ENCODE results near the gene JAG2. TPM values are rescaled to one million over a fixed set of nuclear protein-coding genes. Genes with fewer than 3 reads are reported as not detected.

Gene JAG2
- total and polyA plus RNA-seq, 2 donors from 2014 or later = 6.3 to 26.1 TPM

- no peak for FAIRE-seq
- intact Hi-C loops (cut with DNase I) = no loop called here
- H3K4me1 ChIP-seq (ENCODE audit: control insufficient read depth in 2 of 3, insufficient read depth in 2 of 3, low read depth in 1 of 3, low read length in 3 of 3) = peaks cover 0 to 25% (median 6%) of the 10 kb centered on the region in 3 donors
These were observed 40.1 kb upstream of the JAG2 start for GRCh38 chr14:105208738-105209075.

DNA sequence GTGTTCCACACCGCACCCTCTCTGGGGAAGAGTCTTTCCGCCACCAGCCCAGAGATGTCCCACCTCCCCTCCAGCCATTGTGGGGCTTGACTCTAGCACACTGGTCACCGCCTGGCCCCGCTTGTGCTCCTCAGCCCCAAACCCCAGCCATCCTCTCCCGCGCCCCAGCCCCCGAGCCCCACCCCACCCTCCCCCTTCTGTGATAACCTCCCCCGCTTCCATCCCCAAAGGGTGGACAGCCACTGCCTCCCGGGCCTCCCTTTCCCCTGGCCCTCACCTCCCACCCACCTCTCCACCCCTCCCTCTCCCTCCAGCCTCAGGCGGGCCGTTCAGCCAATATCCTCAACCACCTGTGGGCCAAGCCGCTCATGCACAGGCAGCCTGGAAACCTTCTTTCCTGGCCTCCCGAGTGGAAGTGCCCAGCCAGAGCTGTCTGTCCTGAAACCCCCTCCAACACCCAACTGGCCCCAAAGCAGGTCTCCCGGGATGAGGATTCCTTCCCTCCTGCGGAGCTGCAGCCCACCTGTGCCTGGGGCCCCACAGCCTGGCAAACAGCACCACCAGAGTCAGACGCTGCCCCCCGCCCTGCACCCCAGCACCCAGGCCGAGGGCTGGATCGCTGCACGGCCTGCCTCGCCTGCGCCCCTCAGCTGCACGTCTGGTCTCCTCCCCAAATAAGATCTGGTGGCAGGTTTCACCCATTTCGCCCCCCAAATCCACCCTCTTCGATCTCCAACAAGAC is 39.6 kb upstream of the JAG2 start:
- DNase-seq (no peak), FAIRE-seq (no peak)
- TF ChIP-seq, protein P1, sequence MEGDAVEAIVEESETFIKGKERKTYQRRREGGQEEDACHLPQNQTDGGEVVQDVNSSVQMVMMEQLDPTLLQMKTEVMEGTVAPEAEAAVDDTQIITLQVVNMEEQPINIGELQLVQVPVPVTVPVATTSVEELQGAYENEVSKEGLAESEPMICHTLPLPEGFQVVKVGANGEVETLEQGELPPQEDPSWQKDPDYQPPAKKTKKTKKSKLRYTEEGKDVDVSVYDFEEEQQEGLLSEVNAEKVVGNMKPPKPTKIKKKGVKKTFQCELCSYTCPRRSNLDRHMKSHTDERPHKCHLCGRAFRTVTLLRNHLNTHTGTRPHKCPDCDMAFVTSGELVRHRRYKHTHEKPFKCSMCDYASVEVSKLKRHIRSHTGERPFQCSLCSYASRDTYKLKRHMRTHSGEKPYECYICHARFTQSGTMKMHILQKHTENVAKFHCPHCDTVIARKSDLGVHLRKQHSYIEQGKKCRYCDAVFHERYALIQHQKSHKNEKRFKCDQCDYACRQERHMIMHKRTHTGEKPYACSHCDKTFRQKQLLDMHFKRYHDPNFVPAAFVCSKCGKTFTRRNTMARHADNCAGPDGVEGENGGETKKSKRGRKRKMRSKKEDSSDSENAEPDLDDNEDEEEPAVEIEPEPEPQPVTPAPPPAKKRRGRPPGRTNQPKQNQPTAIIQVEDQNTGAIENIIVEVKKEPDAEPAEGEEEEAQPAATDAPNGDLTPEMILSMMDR (IDR thresholded peaks at IDR 0.05; ENCODE audit: borderline replicate concordance, extremely low read depth, insufficient read depth) = no peak
- intact Hi-C loops (cut with DNase I) = no loop called here
- Histone ChIP-seq H3K9me3 (ENCODE audit: control insufficient read depth in 2 of 3, insufficient read depth in 1 of 3, low read length in 3 of 3) (no peaks in the 10 kb centered on the region), H3K4me1 (ENCODE audit: control insufficient read depth in 2 of 3, insufficient read depth in 2 of 3, low read depth in 1 of 3, low read length in 3 of 3) (peaks cover 0 to 27% (median 6%) of the 10 kb centered on the region in 3 donors), H3K27ac (ENCODE audit: low read depth in 2 of 2, low read length in 2 of 2) (no peak overlapping the region), H3K36me3 (ENCODE audit: control insufficient read depth in 2 of 3, insufficient read depth in 3 of 3, low read length in 3 of 3) (peaks cover 0 to 5% (median 0%) of the 10 kb centered on the region in 3 donors), H3K9ac (ENCODE audit: low read length in 3 of 3) (no peak overlapping the region), H3K27me3 (ENCODE audit: control insufficient read depth, insufficient read depth, low read length) (no peaks in the 10 kb centered on the region), H3K4me3 (ENCODE audit: low read length in 3 of 3) (no peak overlapping the region)

More at GRCh38 chr14:105208738-105209075, 40.1 kb upstream of the JAG2 start:
- H3K9ac ChIP-seq (ENCODE audit: low read length in 3 of 3) = no peak overlapping the region
- no peak for DNase-seq
- H3K36me3 ChIP-seq (ENCODE audit: control insufficient read depth in 2 of 3, insufficient read depth in 3 of 3, low read length in 3 of 3) = peaks cover 0 to 5% (median 0%) of the 10 kb centered on the region in 3 donors
- TF ChIP-seq, protein P1 (IDR thresholded peaks at IDR 0.05; ENCODE audit: borderline replicate concordance, extremely low read depth, insufficient read depth) = no peak
- no peak overlapping the region for H3K27ac ChIP-seq (ENCODE audit: low read depth in 2 of 2, low read length in 2 of 2)
- H3K27me3 ChIP-seq (ENCODE audit: control insufficient read depth, insufficient read depth, low read length) = no peaks in the 10 kb centered on the region
- no peak overlapping the region for H3K4me3 ChIP-seq (ENCODE audit: low read length in 3 of 3)
- H3K9me3 ChIP-seq (ENCODE audit: control insufficient read depth in 2 of 3, insufficient read depth in 1 of 3, low read length in 3 of 3) = no peaks in the 10 kb centered on the region

DNA sequence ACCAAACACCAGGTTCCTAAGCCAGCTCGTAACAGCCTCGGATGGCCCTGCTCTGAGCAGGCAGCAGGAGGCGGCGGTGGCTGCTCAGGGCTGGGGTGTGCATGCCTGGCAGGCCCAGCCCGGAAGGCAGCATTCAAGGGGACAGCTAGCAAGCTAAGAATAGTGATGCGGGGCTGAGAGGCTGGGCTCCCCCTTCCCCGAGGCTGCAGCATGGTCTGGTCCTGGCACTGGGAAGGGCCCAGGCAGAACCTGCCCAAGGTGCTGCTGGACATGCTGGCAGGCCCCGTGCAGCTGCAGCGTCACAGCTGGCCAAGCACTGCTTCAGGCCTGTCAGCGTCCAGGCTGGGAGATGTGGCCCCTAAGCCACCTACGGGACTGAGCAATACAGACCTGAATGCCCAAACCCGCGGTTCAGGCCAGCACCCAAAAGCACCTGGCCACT is 38.9 kb upstream of the JAG2 start:
- no peaks in the 10 kb centered on the region for H3K27me3 ChIP-seq (ENCODE audit: control insufficient read depth, insufficient read depth, low read length)
- no peak overlapping the region for H3K9ac ChIP-seq (ENCODE audit: low read length in 3 of 3)
- no peak overlapping the region for H3K4me3 ChIP-seq (ENCODE audit: low read length in 3 of 3)
- TF ChIP-seq, protein P1 (IDR thresholded peaks at IDR 0.05; ENCODE audit: borderline replicate concordance, extremely low read depth, insufficient read depth) = no peak
- DNase-seq (no peak), FAIRE-seq (no peak)
- peaks cover 0 to 29% (median 6%) of the 10 kb centered on the region in 3 donors for H3K4me1 ChIP-seq (ENCODE audit: control insufficient read depth in 2 of 3, insufficient read depth in 2 of 3, low read depth in 1 of 3, low read length in 3 of 3)
- H3K27ac ChIP-seq (ENCODE audit: low read depth in 2 of 2, low read length in 2 of 2) = no peak overlapping the region
- intact Hi-C loops (cut with DNase I) = no loop called here
- H3K36me3 ChIP-seq (ENCODE audit: control insufficient read depth in 2 of 3, insufficient read depth in 3 of 3, low read length in 3 of 3) = peaks cover 0 to 5% (median 0%) of the 10 kb centered on the region in 3 donors
- no peaks in the 10 kb centered on the region for H3K9me3 ChIP-seq (ENCODE audit: control insufficient read depth in 2 of 3, insufficient read depth in 1 of 3, low read length in 3 of 3)

All from kidney (tissue), 14 donors.